Measurements from ENCODE around the gene FOXP1. TPM values are rescaled to one million over a fixed set of nuclear protein-coding genes. Genes with fewer than 3 reads are reported as not detected.
"Not testable (repeated sequence)": the region's sequence is repeated elsewhere in the genome, so short reads cannot be mapped to it uniquely, and the experiment has no call there.

The FOXP1 gene
- polyA plus RNA-seq, 3 donors = 32.9 to 35.0 (median 33.3) TPM

GRCh38 chr3:71355037-71355436 is 228.5 kb downstream of the FOXP1 start:
- no peak for DNase-seq (ENCODE audit: low read depth in 3 of 3, low spot score in 2 of 3)

- no peak for DNase-seq (ENCODE audit: low read depth in 3 of 3, low spot score in 2 of 3)
These were observed 232.0 kb downstream of the FOXP1 start for GRCh38 chr3:71351403-71352149.

- DNase-seq (ENCODE audit: low read depth in 3 of 3, low spot score in 2 of 3) = no peak
These were observed 232.5 kb downstream of the FOXP1 start for GRCh38 chr3:71350998-71351397.

DNA sequence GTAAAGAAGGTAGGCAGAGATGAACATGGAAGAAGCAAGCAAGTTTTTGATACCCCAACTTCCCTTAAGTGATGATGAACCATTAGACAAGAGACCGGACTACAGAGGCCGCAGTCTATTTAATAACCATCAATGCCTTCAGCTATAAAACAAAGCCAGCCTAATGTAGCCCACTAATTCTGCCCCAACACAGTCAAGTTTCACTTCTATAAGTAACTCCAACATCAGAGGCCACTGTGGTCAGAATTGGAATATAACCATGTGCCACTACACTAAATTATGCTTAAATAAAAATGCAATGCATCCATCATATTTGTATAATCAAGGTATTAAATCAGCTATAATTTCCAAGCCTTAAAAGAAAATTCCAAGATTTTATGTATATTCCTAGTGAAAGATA is 234.7 kb downstream of the FOXP1 start:
- no peak for DNase-seq (ENCODE audit: low read depth in 3 of 3, low spot score in 2 of 3)

DNA sequence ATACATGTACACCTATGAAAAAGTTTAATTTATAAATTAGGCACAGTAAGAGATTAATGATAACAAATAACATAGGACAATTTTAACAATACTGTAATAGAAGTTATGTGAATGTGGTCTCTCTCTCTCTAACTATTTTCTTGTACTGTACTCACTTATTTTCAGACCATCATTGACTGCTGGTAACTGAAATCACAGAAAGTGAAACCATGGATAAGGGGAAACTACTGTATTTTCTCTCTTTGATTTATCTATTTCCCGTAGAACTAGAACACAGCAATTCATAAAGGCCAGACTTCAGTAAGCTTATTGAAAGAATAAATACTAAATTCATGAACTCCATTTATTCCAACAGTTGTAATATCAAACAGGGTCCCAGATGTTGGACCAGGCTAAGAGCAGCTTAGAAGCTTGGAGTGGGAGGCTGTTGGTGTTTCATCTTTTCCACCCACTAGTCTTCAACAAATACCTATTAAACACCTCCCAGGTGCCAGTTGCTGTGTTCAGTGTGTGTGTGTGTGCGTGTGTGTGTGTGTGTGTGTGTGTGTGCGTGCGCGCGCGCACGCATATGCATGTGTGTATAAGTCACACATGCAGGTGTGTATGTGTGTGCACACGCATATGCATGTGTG is 235.4 kb downstream of the FOXP1 start:
- no peak for DNase-seq (ENCODE audit: low read depth in 3 of 3, low spot score in 2 of 3)

GRCh38 chr3:71346061-71346460 is 237.5 kb downstream of the FOXP1 start:
- no peak for DNase-seq (ENCODE audit: low read depth in 3 of 3, low spot score in 2 of 3)

DNA sequence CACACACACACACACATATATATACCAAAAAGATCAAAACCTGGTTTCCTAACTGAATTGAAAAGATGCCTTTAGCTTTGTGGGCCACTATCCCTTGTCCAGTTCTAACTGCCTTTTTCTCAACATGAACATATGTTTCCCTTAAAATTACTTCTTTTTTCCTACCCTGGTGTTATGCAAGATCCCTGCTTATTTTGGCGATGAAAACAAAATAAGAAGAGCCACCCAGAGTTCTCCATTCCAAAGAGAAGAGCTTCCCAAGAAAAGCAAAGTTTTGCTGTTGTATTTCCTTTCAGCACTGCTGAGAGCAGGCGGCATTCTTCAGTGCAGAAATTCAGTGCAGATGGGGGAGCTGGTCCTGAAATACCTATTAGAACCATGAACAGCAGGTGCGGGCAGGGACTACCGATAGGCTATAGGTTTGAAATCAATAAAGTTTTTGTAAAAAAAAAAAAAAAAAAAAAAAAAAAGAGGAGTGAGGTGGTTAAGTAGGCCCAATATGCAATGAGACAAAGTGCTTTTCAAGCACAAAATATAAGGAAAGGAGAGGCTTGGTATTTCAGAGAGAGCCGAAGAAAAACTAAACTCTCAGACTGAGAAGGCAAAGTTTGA is 238.0 kb downstream of the FOXP1 start:
- no peak for DNase-seq (ENCODE audit: low read depth in 3 of 3, low spot score in 2 of 3)

GRCh38 chr3:71341721-71342120 is 241.8 kb downstream of the FOXP1 start:
- no peak for DNase-seq (ENCODE audit: low read depth in 3 of 3, low spot score in 2 of 3)

DNA sequence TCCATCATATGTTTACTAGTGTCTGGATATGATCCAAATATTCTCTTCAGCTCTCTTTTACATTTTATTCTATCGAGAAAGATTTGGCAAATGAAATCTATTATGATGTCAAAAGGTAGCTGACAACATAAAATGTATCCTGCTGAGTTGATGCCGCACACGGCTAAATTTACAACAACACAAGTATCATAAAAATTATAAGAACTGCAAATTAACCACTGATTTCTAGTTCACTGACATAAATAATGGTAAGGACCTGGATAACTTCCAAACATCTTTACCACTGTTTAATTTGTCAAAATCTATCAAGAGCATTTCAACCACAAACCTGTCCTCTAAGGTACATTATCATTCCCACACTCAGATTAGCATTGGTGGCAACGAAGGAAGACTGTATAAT is 244.5 kb downstream of the FOXP1 start:
- no peak for DNase-seq (ENCODE audit: low read depth in 3 of 3, low spot score in 2 of 3)

DNA sequence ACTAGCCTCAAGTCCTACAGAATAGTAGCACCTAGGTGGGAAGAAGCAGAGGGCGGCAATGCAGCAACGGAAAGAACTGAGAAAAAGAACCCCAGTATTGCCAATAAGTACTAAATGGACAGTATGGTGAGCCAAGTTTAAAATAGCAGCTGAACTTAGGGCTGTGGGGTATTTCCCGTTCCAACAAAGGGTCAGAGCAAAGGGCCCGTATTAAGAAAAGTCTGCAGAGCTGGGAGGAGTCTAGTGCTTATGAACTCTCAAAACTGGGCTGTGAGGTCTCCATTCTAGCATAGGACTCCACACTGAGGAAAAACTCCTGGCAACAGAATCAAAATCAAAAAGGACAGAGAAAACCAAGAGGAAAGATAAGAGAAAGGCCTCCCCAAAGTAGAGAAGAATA is 250.7 kb downstream of the FOXP1 start:
- DNase-seq (ENCODE audit: low read depth in 3 of 3, low spot score in 2 of 3) = no peak

DNA sequence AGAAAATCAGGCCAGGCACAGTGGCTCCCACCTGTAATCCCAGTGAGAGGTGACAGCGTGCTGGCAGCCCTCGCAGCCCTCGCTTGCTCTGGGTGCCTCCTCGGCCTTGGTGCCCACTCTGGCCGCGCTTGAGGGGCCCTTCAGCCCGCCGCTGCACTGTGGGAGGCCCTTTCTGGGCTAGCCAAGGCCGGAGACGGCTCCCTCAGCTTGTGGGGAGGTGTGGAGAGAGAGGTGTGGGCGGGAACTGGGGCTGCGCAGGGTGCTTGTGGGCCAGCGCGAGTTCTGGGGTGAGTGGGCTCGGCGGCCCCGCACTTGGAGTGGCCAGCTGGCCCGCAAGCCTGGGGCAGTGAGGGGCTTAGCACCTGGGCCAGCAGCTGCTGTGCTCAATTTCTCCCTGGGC is 252.6 kb downstream of the FOXP1 start:
- no peak for DNase-seq (ENCODE audit: low read depth in 3 of 3, low spot score in 2 of 3)

DNA sequence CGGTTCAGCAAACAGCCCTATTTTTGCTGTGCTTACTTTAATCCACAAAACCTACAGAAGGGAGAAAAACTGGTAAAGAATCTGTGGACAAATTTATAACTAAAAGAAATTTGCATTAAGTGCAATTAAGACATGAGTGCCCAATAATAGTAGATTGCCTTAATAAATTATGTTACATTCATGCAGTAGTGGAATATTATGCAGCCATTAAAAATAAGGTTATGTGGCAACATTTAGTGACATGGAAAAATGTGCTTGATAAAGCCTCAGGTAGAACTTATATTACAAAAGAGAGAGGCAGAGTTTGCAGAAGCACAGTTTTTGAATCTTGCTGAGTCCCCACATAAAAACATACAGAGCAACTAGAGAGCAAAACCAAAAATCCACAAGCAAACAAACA is 253.0 kb downstream of the FOXP1 start:
- no peak for DNase-seq (ENCODE audit: low read depth in 3 of 3, low spot score in 2 of 3)

DNA sequence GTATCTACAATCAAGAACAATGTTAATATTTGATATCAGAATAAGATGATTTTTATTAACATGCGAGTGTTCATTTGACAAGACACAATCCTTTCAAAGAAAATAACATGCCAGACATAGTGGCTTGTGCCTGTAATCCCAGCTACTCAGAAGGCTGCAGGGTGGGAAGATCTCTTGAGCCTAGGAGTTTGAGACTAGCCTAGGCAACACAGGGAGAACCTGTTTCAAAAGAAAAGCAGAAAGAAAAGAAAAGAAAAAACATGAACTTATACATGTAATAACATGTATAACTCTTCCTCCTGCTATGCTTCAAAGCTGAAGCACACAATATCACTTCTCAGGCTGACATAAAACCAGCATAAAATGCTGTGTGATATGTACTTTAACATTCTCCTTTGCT is 253.7 kb downstream of the FOXP1 start:
- DNase-seq (ENCODE audit: low read depth in 3 of 3, low spot score in 2 of 3) = no peak

- DNase-seq (ENCODE audit: low read depth in 3 of 3, low spot score in 2 of 3) = no peak
These were observed 254.6 kb downstream of the FOXP1 start for GRCh38 chr3:71328926-71329325.

DNA sequence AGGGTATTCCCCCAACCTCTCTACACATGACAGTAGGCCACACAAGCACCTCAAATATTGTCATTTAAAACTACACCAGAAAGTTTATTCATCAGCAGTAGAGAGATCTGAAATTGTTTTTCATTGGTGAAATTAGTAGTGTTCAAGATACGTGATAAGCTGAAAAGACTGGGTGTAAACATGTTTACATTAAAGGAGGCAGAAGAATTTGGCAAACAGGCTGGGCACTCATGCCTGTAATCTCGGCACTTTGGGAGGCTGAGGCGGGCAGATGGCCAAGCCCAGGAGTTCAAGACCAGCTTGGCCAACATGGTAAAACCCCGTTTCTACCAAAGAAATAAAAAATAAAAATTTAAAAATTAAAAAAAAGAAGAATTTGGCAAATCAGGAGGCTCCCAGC is 255.6 kb downstream of the FOXP1 start:
- no peak for DNase-seq (ENCODE audit: low read depth in 3 of 3, low spot score in 2 of 3)

- DNase-seq (ENCODE audit: low read depth in 3 of 3, low spot score in 2 of 3) = no peak
These were observed 257.8 kb downstream of the FOXP1 start for GRCh38 chr3:71325715-71326114.

GRCh38 chr3:71324224-71324623 is 259.3 kb downstream of the FOXP1 start:
- DNase-seq (ENCODE audit: low read depth in 3 of 3, low spot score in 2 of 3) = not testable (repeated sequence)

GRCh38 chr3:71323558-71323957 is 260.0 kb downstream of the FOXP1 start:
- no peak for DNase-seq (ENCODE audit: low read depth in 3 of 3, low spot score in 2 of 3)

- DNase-seq (ENCODE audit: low read depth in 3 of 3, low spot score in 2 of 3) = no peak
These were observed 261.4 kb downstream of the FOXP1 start for GRCh38 chr3:71322154-71322553.

DNA sequence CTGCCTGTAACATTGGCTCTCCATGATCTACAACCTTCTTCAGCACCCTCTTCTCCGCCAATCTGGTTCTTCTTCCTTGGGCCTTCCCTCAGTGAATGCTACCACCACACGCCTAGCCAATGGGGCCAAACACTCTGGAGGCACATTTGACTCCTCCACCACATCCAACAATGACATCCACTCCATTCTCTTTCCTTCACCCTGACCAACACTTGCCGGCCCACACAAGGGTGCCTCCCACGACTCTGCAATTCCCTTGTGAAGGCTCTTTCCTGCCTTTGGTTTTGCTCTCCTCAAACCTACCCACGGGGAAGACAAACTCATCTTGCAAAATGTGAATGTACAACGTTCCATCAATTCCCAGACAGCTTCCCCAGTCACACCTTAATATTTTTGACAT is 263.8 kb downstream of the FOXP1 start:
- DNase-seq (ENCODE audit: low read depth in 3 of 3, low spot score in 2 of 3) = no peak

DNA sequence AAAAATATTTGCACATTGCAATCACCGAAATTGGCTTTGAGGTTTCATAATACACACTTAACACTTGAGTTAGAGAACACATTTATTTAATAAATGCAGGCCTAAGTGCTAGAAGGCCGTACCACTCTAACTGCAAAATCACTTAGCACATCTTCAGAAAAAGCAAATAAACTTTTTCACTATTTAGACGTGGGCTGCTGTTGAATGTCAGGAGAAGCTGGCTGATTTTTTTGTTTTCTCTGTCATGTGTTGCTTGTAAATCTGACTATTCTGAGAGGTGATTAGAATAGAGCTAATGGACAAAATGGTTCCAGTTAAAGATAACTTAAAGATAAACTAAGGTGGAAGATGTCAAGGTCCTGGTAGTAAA is 265.1 kb downstream of the FOXP1 start:
- DNase-seq (ENCODE audit: low read depth in 3 of 3, low spot score in 2 of 3) = no peak

GRCh38 chr3:71317749-71318457 is 265.6 kb downstream of the FOXP1 start:
- DNase-seq (ENCODE audit: low read depth in 3 of 3, low spot score in 2 of 3) = no peak

All from right renal cortex interstitium (tissue), 3 donors.